OCI-LY7 (cell line): Measurements from ENCODE around the gene TEKT5. TPM values are rescaled to one million over a fixed set of nuclear protein-coding genes. Genes with fewer than 3 reads are reported as not detected.
"Not testable (repeated sequence)": the region's sequence is repeated elsewhere in the genome, so short reads cannot be mapped to it uniquely, and the experiment has no call there.

ENCODE experiments used
- BruUV-seq: library from RNA; stranded (reverse); fragments of 400-500 nt; replicated peaks from 2 replicates; lab custom pipeline; 2021; lab: Mats Ljungman, UMichigan
- CTCF ChIA-PET: fragments of 300-600 bp; sonication (Branson Sonifier 250); formaldehyde crosslinking; loops from one replicate; lab custom pipeline; 2022; ENCODE audit warnings: antibody characterized with exemption; ENCODE audit not compliant: unreplicated experiment; lab: Charles Lee
- POLR2A ChIA-PET: fragments of 300-600 bp; sonication (Branson Sonifier 250); formaldehyde crosslinking; loops from one replicate; lab custom pipeline; 2022; ENCODE audit warnings: antibody characterized with exemption; lab: Charles Lee
- DNase-seq: peaks from one replicate; pipeline ENCODE4 v3.0.0-alpha.2; 2015; ENCODE audit warnings: low spot score
- H2AFZ ChIP-seq: fragments of 200-600 bp; sonication (generic), shearing (Covaris generic); 2 replicates; pipeline ENCODE4 v1.6.1; 2014; ENCODE audit warnings: mild to moderate bottlenecking, antibody characterized with exemption, low read length, moderate library complexity
- H3K27ac ChIP-seq: fragments of 200-600 bp; sonication (generic); 2 replicates; pipeline ENCODE4 v1.5.1; 2014; ENCODE audit warnings: mixed run types, low read depth, mild to moderate bottlenecking, moderate library complexity, low read length, inconsistent platforms; ENCODE audit not compliant: poor library complexity, severe bottlenecking
- H3K36me3 ChIP-seq: fragments of 200-600 bp; sonication (generic); 2 replicates; pipeline ENCODE4 v1.6.1; 2014; ENCODE audit warnings: mild to moderate bottlenecking, antibody characterized with exemption, low read length, moderate library complexity, mixed read lengths; ENCODE audit not compliant: insufficient read depth
- H3K4me1 ChIP-seq: fragments of 200-600 bp; sonication (generic); 2 replicates; pipeline ENCODE4 v1.5.1; 2014; ENCODE audit warnings: mild to moderate bottlenecking, low read length; ENCODE audit not compliant: insufficient read depth, poor library complexity, severe bottlenecking
- H3K4me2 ChIP-seq: fragments of 200-600 bp; sonication (generic); 2 replicates; pipeline ENCODE4 v1.6.1; 2014; ENCODE audit warnings: mild to moderate bottlenecking, low read length
- H3K4me3 ChIP-seq: fragments of 200-600 bp; sonication (generic); 2 replicates; pipeline ENCODE4 v1.5.1; 2014; ENCODE audit warnings: mild to moderate bottlenecking, low read depth, low read length; ENCODE audit not compliant: poor library complexity, severe bottlenecking
- H3K79me2 ChIP-seq: fragments of 200-600 bp; sonication (generic); 2 replicates; pipeline ENCODE4 v1.6.1; 2016; ENCODE audit warnings: low read depth, mild to moderate bottlenecking, low read length, moderate library complexity, mixed read lengths; ENCODE audit not compliant: insufficient read depth
- H3K9me2 ChIP-seq: fragments of 200-600 bp; sonication (generic); 2 replicates; pipeline ENCODE4 v1.6.1; 2016; ENCODE audit warnings: mild to moderate bottlenecking, low read length, mixed read lengths; ENCODE audit not compliant: insufficient read depth
- H3K9me3 ChIP-seq: fragments of 200-600 bp; sonication (generic); 2 replicates; pipeline ENCODE4 v1.6.1; 2014; ENCODE audit warnings: mild to moderate bottlenecking, mixed run types, low read length, mixed read lengths
- H4K20me1 ChIP-seq: fragments of 200-600 bp; sonication (generic); 2 replicates; pipeline ENCODE4 v1.6.1; 2014; ENCODE audit warnings: mild to moderate bottlenecking, antibody characterized with exemption, low read length, moderate library complexity, mixed read lengths; ENCODE audit not compliant: insufficient read depth
- CTCF ChIP-seq: fragments of 200-600 bp; sonication (generic); conservative IDR thresholded peaks from 2 replicates; pipeline ENCODE4 v1.5.1; 2014; ENCODE audit warnings: mild to moderate bottlenecking, antibody characterized with exemption, low read length, moderate library complexity, mixed read lengths
- EZH2phosphoT487 ChIP-seq: fragments of 200-600 bp; sonication (generic); IDR thresholded peaks from 2 replicates; pipeline ENCODE4 v1.6.1; 2018; ENCODE audit warnings: low read depth, borderline replicate concordance, mild to moderate bottlenecking, mixed run types, antibody characterized with exemption, low read length, moderate library complexity, mixed read lengths
- intact Hi-C: fragments of 100-400 bp; cut with micrococcal nuclease; formaldehyde crosslinking; loops from one replicate; pipeline ENCODE4 v1.10.0; 2022; ENCODE audit not compliant: unreplicated experiment
- total RNA-seq, 2 experiments: library from RNA; depleted of rRNA in 1 of 2; stranded (reverse); fragments of >200 nt in 1 of 2; shearing (Covaris generic) in 1 of 2; gene quantifications; 2 replicates each; pipeline ENCODE4 v1.2.3, GENCODE V29; 2014 to 2022

Gene TEKT5
- total RNA-seq, 2 experiments from 2014 or later = 0.32 to 0.74 TPM

GRCh38 chr16:10638101-10638500 is 56.6 kb downstream of the TEKT5 start:
- no peak for TF ChIP-seq EZH2phosphoT487
- no peak for TF ChIP-seq CTCF
- CTCF ChIA-PET = no interaction called here

GRCh38 chr16:10637337-10638037 is 57.2 kb downstream of the TEKT5 start:
- no peaks in the 10 kb centered on the region for H3K36me3 ChIP-seq
- BruUV-seq = no TSS peak
- no peaks in the 10 kb centered on the region for H3K4me1 ChIP-seq
- TF ChIP-seq EZH2phosphoT487 = no peak
- TF ChIP-seq CTCF = no peak
- no peak overlapping the region for H3K27ac ChIP-seq
- H3K9me3 ChIP-seq = no peaks in the 10 kb centered on the region
- DNase-seq = no peak
- H3K4me3 ChIP-seq = no peak overlapping the region
- intact Hi-C loops = no loop called here
- CTCF ChIA-PET = no interaction called here
- no peaks in the 10 kb centered on the region for H4K20me1 ChIP-seq
- H2AFZ ChIP-seq = no peak overlapping the region
- no peak overlapping the region for H3K4me2 ChIP-seq
- H3K9me2 ChIP-seq = no peaks in the 10 kb centered on the region
- POLR2A ChIA-PET = interaction anchor here (0.7 kb wide), 2 partner anchors 235 to 331 kb away, joined by 3 to 5 read pairs; no protein-coding TSS in a partner anchor
- H3K79me2 ChIP-seq = no peaks in the 10 kb centered on the region

More at GRCh38 chr16:10638101-10638500, 56.6 kb downstream of the TEKT5 start:
- BruUV-seq = no TSS peak
- intact Hi-C loops = no loop called here
- POLR2A ChIA-PET = no interaction called here
- H3K4me2 ChIP-seq = no peak overlapping the region
- H3K79me2 ChIP-seq = no peaks in the 10 kb centered on the region
- no peaks in the 10 kb centered on the region for H3K4me1 ChIP-seq
- H3K4me3 ChIP-seq = no peak overlapping the region
- no peaks in the 10 kb centered on the region for H3K36me3 ChIP-seq
- H3K27ac ChIP-seq = no peak overlapping the region
- H3K9me2 ChIP-seq = no peaks in the 10 kb centered on the region
- no peaks in the 10 kb centered on the region for H3K9me3 ChIP-seq
- no peak for DNase-seq
- H2AFZ ChIP-seq = no peak overlapping the region
- no peaks in the 10 kb centered on the region for H4K20me1 ChIP-seq

- POLR2A ChIA-PET = no interaction called here
- BruUV-seq = no TSS peak
- Histone ChIP-seq H3K27ac (no peak overlapping the region), H4K20me1 (no peaks in the 10 kb centered on the region), H3K9me3 (no peaks in the 10 kb centered on the region), H3K4me3 (no peak overlapping the region), H3K4me1 (no peaks in the 10 kb centered on the region), H2AFZ (no peak overlapping the region), H3K4me2 (no peak overlapping the region), H3K9me2 (no peaks in the 10 kb centered on the region), H3K79me2 (no peaks in the 10 kb centered on the region), H3K36me3 (no peaks in the 10 kb centered on the region)
- TF ChIP-seq EZH2phosphoT487 (no peak), CTCF (no peak)
- CTCF ChIA-PET = no interaction called here
- intact Hi-C loops = no loop called here
- DNase-seq = no peak
Observed at GRCh38 chr16:10635365-10636021, 59.2 kb downstream of the TEKT5 start.

- H3K4me3 ChIP-seq, H3K27ac ChIP-seq, H3K4me1 ChIP-seq, BruUV-seq, intact Hi-C loops, POLR2A ChIA-PET, H3K4me2 ChIP-seq, DNase-seq, H3K9me2 ChIP-seq, H2AFZ ChIP-seq, H3K36me3 ChIP-seq, H3K9me3 ChIP-seq, H3K79me2 ChIP-seq, H4K20me1 ChIP-seq: not testable (repeated sequence)
- CTCF ChIA-PET = interaction anchor here (0.6 kb wide), 1 partner anchor 16 kb away, joined by 3 read pairs; no protein-coding TSS in a partner anchor
Observed at GRCh38 chr16:10633429-10633828, 61.3 kb downstream of the TEKT5 start.
